SK-N-MC (cell line): ENCODE results near the gene LIPC.
"Not testable (repeated sequence)": the region's sequence is repeated elsewhere in the genome, so short reads cannot be mapped to it uniquely, and the experiment has no call there.

Experiments used
- DNase-seq: peaks from one replicate; pipeline ENCODE4 v3.0.0-alpha.2; 2011; ENCODE audit warnings: low read depth, low spot score
- H3K27ac ChIP-seq: fragments of 200-600 bp; sonication (generic); 2 replicates; pipeline ENCODE4 v1.5.1; 2016; ENCODE audit warnings: mixed run types
- H3K36me3 ChIP-seq: fragments of 200-600 bp; sonication (generic); 2 replicates; pipeline ENCODE4 v1.6.1; 2017; ENCODE audit warnings: antibody characterized with exemption, low read length, mixed read lengths; ENCODE audit not compliant: insufficient read depth
- H3K4me3 ChIP-seq: fragments of 200-600 bp; sonication (generic); 2 replicates; pipeline ENCODE4 v1.5.1; 2016
- H3K9ac ChIP-seq: fragments of 200-600 bp; sonication (generic); 2 replicates; pipeline ENCODE4 v1.8.0; 2017; ENCODE audit warnings: mixed run types, mixed read lengths; ENCODE audit not compliant: insufficient read length
- H3K9me3 ChIP-seq: fragments of 200-600 bp; sonication (generic); 2 replicates; pipeline ENCODE4 v1.6.1; 2017; ENCODE audit warnings: low read depth, mild to moderate bottlenecking, antibody characterized with exemption, low read length, moderate library complexity, mixed read lengths
- EZH2 ChIP-seq: fragments of 200-600 bp; sonication (generic); IDR thresholded peaks from one replicate; pipeline ENCODE4 v1.6.1; 2017; ENCODE audit warnings: antibody characterized with exemption
- FOXP2 ChIP-seq: optimal IDR thresholded peaks from 2 replicates; pipeline ENCODE3; 2011; ENCODE audit warnings: mild to moderate bottlenecking, moderate library complexity; ENCODE audit not compliant: insufficient read depth; ENCODE audit errors: extremely low read length, control extremely low read depth
- POLR2AphosphoS5 ChIP-seq: IDR thresholded peaks from 2 replicates; pipeline ENCODE4 v1.6.1; 2012; ENCODE audit warnings: mild to moderate bottlenecking, low read depth, low read length, borderline replicate concordance

LIPC gene

DNA sequence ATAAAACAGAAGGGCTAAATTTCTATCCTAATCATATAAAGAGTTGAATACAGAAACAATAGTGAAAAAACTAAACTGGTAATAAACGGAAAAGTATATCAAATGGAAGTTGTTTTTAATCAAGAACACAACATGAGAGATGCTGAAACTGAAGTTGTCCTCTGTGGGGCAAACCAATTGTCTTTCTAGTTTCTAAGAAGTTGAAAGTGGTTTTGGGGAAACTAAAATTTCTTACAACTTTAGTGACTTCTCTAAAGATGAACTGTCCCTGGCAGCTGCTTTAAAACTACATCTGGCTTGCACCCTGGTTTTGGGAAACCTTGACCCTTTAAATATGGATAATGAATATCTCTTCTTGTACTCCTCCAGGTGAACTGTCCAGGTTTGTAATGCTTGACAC is 162.1 kb downstream of the LIPC start:
- no peaks in the 10 kb centered on the region for H3K9me3 ChIP-seq
- H3K4me3 ChIP-seq = no peak overlapping the region
- H3K36me3 ChIP-seq = 0 out of 2 replicates have a peak, but pooled peaks cover 4% of the 10 kb centered on the region
- no peak overlapping the region for H3K9ac ChIP-seq
- DNase-seq = no peak
- no peak overlapping the region for H3K27ac ChIP-seq
- TF ChIP-seq FOXP2 (no peak), POLR2AphosphoS5 (no peak), EZH2 (no peak)

DNA sequence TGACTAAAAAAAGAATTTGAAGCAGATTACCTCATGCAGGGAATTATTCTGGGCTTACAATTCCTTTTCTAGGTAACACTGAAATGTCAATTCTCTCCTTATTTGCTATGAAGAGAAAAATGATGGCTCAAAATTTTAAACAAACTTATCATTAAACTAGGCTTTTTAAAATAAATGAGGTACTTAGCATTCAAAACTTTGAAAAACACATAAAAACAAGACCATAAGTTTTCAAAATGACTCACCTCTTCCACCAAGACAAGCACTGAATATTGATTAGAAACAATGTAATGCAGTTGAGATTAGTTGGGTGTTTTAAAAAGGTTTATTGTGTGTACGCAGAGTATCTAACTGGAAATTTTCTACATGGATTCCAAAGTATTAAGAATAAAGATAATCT is 163.1 kb downstream of the LIPC start:
- no peak overlapping the region for H3K4me3 ChIP-seq
- H3K27ac ChIP-seq = no peak overlapping the region
- TF ChIP-seq EZH2 (no peak), FOXP2 (no peak), POLR2AphosphoS5 (no peak)
- H3K9me3 ChIP-seq = no peaks in the 10 kb centered on the region
- H3K9ac ChIP-seq = no peak overlapping the region
- 0 out of 2 replicates have a peak, but pooled peaks cover 4% of the 10 kb centered on the region for H3K36me3 ChIP-seq
- DNase-seq = no peak

DNA sequence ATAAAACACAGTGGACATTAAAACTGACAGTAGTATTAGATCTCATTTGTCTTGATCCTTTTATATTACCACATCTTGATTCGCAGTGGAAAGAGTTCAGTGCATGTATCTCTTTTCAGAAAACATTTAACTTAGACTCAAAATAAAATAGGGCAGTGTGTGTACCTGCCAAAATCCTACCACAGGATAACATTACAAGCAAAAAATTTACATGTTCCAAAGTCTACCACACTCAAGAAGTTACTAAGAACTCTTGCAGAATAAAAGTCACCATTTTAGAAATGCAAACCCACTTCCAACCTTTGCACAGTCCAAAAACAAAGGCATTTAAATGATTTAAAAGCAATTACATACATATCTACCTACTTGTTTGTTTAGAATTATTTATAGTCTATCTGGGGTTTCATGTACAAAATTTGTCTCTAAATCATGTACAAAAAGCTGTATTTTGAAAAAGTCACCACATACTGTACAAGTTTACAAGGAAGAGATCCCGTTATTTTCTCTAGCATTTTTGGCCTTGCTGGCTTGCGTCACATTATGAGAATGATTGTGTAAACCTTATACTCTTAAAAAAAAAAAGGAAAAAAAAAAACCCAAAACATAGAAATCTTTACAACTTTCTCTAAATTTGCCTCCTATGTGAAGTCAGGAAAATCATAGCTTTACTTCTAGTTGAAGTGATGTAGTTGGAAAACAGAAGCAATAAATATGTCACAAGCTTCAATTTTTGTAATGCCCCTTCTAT is 163.9 kb downstream of the LIPC start:
- Histone ChIP-seq H3K9ac (no peak overlapping the region), H3K4me3 (no peak overlapping the region), H3K9me3 (no peaks in the 10 kb centered on the region), H3K27ac (no peak overlapping the region), H3K36me3 (0 out of 2 replicates have a peak, but pooled peaks cover 4% of the 10 kb centered on the region)
- DNase-seq = no peak
- TF ChIP-seq FOXP2 (no peak), EZH2 (no peak), POLR2AphosphoS5 (no peak)

DNA sequence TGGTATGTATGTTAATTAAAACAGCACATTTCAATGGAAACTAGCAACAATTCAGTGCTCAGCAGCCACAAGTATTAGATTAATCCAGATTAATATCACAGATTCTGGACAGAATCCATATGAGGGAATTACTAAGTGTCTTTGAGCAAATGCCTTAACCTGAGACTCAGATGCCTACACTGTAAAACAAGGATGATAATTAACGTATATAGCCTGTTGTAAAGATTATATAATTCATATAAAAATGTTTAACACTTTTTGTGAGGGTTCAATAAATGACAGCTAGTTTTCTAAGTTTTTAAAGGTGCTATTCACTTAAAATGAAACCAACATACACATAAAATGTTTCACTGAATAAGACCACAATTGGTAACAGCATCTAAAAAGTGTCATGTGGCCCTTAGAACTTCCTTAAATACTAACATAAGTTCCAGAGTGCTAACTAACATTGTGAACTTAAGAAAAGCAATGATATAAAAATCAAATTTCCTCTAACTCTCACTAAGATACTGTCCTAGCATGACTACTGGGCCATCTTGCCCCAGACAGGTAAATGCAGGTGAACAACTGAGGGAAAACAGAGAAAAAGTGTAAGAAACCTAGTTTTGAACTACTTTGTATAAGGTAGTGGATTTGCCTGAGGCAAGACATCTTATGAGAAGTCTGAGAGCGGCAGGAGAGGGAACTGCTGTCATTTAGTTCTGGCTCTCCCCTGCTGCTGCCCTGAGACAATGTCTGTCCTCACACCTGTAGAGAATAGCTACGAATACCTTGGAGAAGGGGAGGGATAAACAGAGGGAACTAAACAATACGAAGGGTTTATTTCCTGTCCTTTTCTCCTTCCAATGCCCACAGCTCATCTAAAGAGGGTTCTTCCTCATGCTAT is 166.4 kb downstream of the LIPC start:
- TF ChIP-seq POLR2AphosphoS5 (no peak), EZH2 (no peak), FOXP2 (no peak)
- H3K9me3 ChIP-seq = no peaks in the 10 kb centered on the region
- H3K27ac ChIP-seq = no peak overlapping the region
- no peak overlapping the region for H3K4me3 ChIP-seq
- H3K36me3 ChIP-seq = peaks cover 7% of the 10 kb centered on the region; the same call in 1 of the 2 replicates
- no peak for DNase-seq
- no peak overlapping the region for H3K9ac ChIP-seq

DNA sequence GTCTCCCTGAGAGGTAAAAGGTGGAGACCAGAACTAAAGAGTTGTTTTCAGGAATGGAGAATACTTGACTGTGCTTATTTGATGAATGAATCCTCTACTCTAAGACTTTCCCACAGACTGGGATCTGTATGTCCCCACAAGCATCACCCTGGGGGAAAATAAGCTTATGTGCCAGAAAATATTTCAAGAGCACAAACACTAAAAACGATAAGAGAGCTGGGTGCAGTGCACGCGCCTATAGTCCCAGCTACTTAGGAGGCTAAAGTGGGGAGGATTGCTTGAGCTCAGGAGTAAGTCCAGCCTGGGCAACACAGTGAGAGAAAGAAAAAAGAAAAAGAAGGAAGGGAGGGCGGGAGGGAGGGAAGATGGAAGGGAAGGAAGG is 167.0 kb downstream of the LIPC start:
- H3K9ac ChIP-seq = no peak overlapping the region
- TF ChIP-seq EZH2 (no peak), POLR2AphosphoS5 (no peak), FOXP2 (no peak)
- DNase-seq = no peak

DNA sequence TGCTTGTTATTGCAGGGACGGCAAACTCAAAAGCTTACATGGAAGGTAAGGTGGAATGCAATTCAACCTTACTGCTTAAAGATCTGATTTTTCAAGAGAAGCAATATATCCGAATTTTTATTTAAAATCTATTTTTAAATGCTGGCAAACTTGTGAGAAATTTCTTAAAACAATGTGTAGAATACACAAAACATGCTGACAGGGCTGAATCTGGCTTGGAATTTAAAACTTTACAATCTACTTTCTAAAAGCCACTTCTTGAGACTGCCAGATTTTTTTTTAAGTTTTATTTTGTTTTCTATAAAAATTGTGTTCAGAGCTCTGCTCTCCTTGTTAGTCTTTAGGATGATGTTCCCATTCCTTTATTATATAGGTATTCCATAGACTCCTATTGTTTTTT is 171.0 kb downstream of the LIPC start:
- no peak for DNase-seq
- no peak overlapping the region for H3K27ac ChIP-seq
- peaks cover 11% of the 10 kb centered on the region for H3K36me3 ChIP-seq
- no peak overlapping the region for H3K9ac ChIP-seq
- H3K4me3 ChIP-seq = no peak overlapping the region
- TF ChIP-seq EZH2 (no peak), FOXP2 (no peak), POLR2AphosphoS5 (no peak)
- no peaks in the 10 kb centered on the region for H3K9me3 ChIP-seq

More for the DNA sequence above, 167.0 kb downstream of the LIPC start:
- Histone ChIP-seq H3K4me3 (no peak overlapping the region), H3K36me3 (peaks cover 7% of the 10 kb centered on the region; the same call in 1 of the 2 replicates), H3K27ac (no peak overlapping the region), H3K9me3 (no peaks in the 10 kb centered on the region)

DNA sequence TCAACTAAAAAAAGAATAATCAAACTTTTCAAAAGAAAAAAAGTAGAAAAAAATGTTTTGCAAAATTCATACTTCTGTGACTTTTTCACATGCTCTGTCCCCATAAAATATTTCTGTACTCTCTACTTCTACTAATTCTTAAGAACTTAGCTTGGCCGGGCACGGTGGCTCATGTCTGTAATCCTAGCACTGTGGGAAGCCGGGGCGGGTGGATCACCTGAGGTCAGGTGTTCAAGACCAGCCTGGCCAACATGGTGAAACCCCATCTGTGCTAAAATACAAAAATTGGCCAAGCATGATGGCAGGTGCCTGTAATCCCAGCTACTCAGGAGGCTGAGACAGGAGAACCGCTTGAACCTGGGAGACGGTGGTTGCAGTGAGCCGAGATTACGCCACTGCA is 172.1 kb downstream of the LIPC start:
- peaks cover 11% of the 10 kb centered on the region for H3K36me3 ChIP-seq
- H3K9me3 ChIP-seq, H3K27ac ChIP-seq, DNase-seq, H3K4me3 ChIP-seq, H3K9ac ChIP-seq: not testable (repeated sequence)

DNA sequence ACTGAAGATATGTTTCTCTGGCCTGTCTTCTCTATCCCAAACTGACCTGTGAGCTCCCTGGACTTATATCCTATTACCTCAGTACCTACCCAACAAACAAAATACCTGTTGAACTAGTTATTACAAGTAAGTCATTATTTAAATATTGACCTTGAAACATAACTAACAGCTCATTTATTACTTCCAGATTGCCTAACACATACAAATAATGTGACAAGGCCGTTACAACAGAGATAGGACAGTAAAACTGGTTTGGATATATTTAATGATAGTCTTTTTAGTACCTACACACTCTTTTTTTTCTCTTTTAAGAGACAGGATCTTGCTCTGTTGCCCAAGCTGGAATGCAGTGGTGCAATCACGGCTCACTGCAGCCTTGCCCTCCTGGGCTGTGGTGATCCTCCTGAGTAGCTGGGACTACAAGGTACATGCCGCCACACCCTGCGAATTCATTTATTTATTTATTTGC is 172.7 kb downstream of the LIPC start:
- TF ChIP-seq FOXP2 = no peak
- no peak for TF ChIP-seq EZH2
- no peak for TF ChIP-seq POLR2AphosphoS5
- no peak overlapping the region for H3K9ac ChIP-seq
- no peak for DNase-seq

More for the DNA sequence above, 172.7 kb downstream of the LIPC start:
- Histone ChIP-seq H3K36me3 (peaks cover 11% of the 10 kb centered on the region), H3K27ac (no peak overlapping the region), H3K9me3 (no peaks in the 10 kb centered on the region), H3K4me3 (no peak overlapping the region)
